ENCODE measurements around the gene C22orf39. TPM values are rescaled to one million over a fixed set of nuclear protein-coding genes. Genes with fewer than 3 reads are reported as not detected.

Gene C22orf39
- total RNA-seq, 2 experiments from 2014 or later: 29.3 to 30.2 TPM

- DNase-seq: no peak
- peaks cover 19% of the 10 kb centered on the region for H3K36me3 Mint-ChIP-seq (ENCODE audit: low read depth)
- no peaks in the 10 kb centered on the region for H3K9me3 Mint-ChIP-seq
- no peak overlapping the region for H3K4me3 Mint-ChIP-seq
- intact Hi-C loops (cut with micrococcal nuclease): no loop called here
- no peaks in the 10 kb centered on the region for H3K27me3 Mint-ChIP-seq (ENCODE audit: low read depth)
- CTCF ChIA-PET: no interaction called here
- no peaks in the 10 kb centered on the region for H3K4me1 Mint-ChIP-seq (ENCODE audit: low read depth)
- no peak overlapping the region for H3K27ac Mint-ChIP-seq
Measured at GRCh38 chr22:19460036-19460435, 12.5 kb upstream of the C22orf39 start.

- CTCF ChIA-PET: no interaction called here
- Mint-ChIP-seq H3K27me3 (ENCODE audit: low read depth) (no peaks in the 10 kb centered on the region), H3K4me3 (no peak overlapping the region), H3K27ac (no peak overlapping the region), H3K36me3 (ENCODE audit: low read depth) (peaks cover 27% of the 10 kb centered on the region), H3K9me3 (no peaks in the 10 kb centered on the region), H3K4me1 (ENCODE audit: low read depth) (no peaks in the 10 kb centered on the region)
- no peak for DNase-seq
- intact Hi-C loops (cut with micrococcal nuclease): no loop called here
Measured at GRCh38 chr22:19457828-19458428, 10.4 kb upstream of the C22orf39 start.

GRCh38 chr22:19456541-19456940 lies 9.0 kb upstream of the C22orf39 start:
- no peaks in the 10 kb centered on the region for H3K4me1 Mint-ChIP-seq (ENCODE audit: low read depth)
- peaks cover 36% of the 10 kb centered on the region for H3K36me3 Mint-ChIP-seq (ENCODE audit: low read depth)
- H3K27me3 Mint-ChIP-seq (ENCODE audit: low read depth): no peaks in the 10 kb centered on the region
- no peak overlapping the region for H3K27ac Mint-ChIP-seq
- no peak for DNase-seq
- no peaks in the 10 kb centered on the region for H3K9me3 Mint-ChIP-seq
- CTCF ChIA-PET: no interaction called here
- no peak overlapping the region for H3K4me3 Mint-ChIP-seq
- intact Hi-C loops (cut with micrococcal nuclease): no loop called here

- DNase-seq: no peak
- H3K9me3 Mint-ChIP-seq: no peaks in the 10 kb centered on the region
- no peaks in the 10 kb centered on the region for H3K27me3 Mint-ChIP-seq (ENCODE audit: low read depth)
- CTCF ChIA-PET: no interaction called here
- H3K27ac Mint-ChIP-seq: peak overlapping the region; percentile 32
- H3K4me3 Mint-ChIP-seq: no peak overlapping the region
- peaks cover 40% of the 10 kb centered on the region for H3K36me3 Mint-ChIP-seq (ENCODE audit: low read depth)
- intact Hi-C loops (cut with micrococcal nuclease): no loop called here
- H3K4me1 Mint-ChIP-seq (ENCODE audit: low read depth): no peaks in the 10 kb centered on the region
Measured at GRCh38 chr22:19455585-19456370, 8.3 kb upstream of the C22orf39 start.

GRCh38 chr22:19455033-19455432 lies 7.5 kb upstream of the C22orf39 start:
- Mint-ChIP-seq H3K27ac (no peak overlapping the region), H3K36me3 (ENCODE audit: low read depth) (peaks cover 39% of the 10 kb centered on the region)

GRCh38 chr22:19454156-19454555 lies 6.6 kb upstream of the C22orf39 start:
- Mint-ChIP-seq H3K4me3 (no peak overlapping the region), H3K9me3 (no peaks in the 10 kb centered on the region), H3K27ac (peak overlapping the region; percentile 44), H3K4me1 (ENCODE audit: low read depth) (peaks cover 6% of the 10 kb centered on the region), H3K36me3 (ENCODE audit: low read depth) (peaks cover 38% of the 10 kb centered on the region), H3K27me3 (ENCODE audit: low read depth) (no peaks in the 10 kb centered on the region)
- intact Hi-C loops (cut with micrococcal nuclease): no loop called here
- no peak for DNase-seq
- CTCF ChIA-PET: no interaction called here

More at GRCh38 chr22:19455033-19455432, 7.5 kb upstream of the C22orf39 start:
- Mint-ChIP-seq H3K9me3 (no peaks in the 10 kb centered on the region), H3K27me3 (ENCODE audit: low read depth) (no peaks in the 10 kb centered on the region), H3K4me1 (ENCODE audit: low read depth) (no peaks in the 10 kb centered on the region), H3K4me3 (no peak overlapping the region)
- CTCF ChIA-PET: no interaction called here
- DNase-seq: no peak
- intact Hi-C loops (cut with micrococcal nuclease): no loop called here

GRCh38 chr22:19453718-19454117 lies 6.2 kb upstream of the C22orf39 start:
- H3K27me3 Mint-ChIP-seq (ENCODE audit: low read depth): no peaks in the 10 kb centered on the region
- peaks cover 39% of the 10 kb centered on the region for H3K36me3 Mint-ChIP-seq (ENCODE audit: low read depth)
- CTCF ChIA-PET: no interaction called here

GRCh38 chr22:19451570-19451969 lies 4.1 kb upstream of the C22orf39 start:
- Mint-ChIP-seq H3K27me3 (ENCODE audit: low read depth) (no peaks in the 10 kb centered on the region), H3K9me3 (no peaks in the 10 kb centered on the region), H3K4me1 (ENCODE audit: low read depth) (peaks cover 20% of the 10 kb centered on the region), H3K36me3 (ENCODE audit: low read depth) (peaks cover 35% of the 10 kb centered on the region), H3K4me3 (no peak overlapping the region), H3K27ac (peak overlapping the region; percentile 6)
- DNase-seq: no peak
- CTCF ChIA-PET: interaction anchor here (0.7 to 1.0 kb wide), 3 partner anchors 29 to 178 kb away, joined by 3 to 4 read pairs (median 3); no protein-coding TSS in a partner anchor
- intact Hi-C loops (cut with micrococcal nuclease): no loop called here

More at GRCh38 chr22:19453718-19454117, 6.2 kb upstream of the C22orf39 start:
- Mint-ChIP-seq H3K27ac (peak overlapping the region; percentile 44), H3K4me1 (ENCODE audit: low read depth) (peaks cover 9% of the 10 kb centered on the region), H3K4me3 (no peak overlapping the region), H3K9me3 (no peaks in the 10 kb centered on the region)
- intact Hi-C loops (cut with micrococcal nuclease): no loop called here
- no peak for DNase-seq

- Mint-ChIP-seq H3K36me3 (ENCODE audit: low read depth) (peaks cover 39% of the 10 kb centered on the region), H3K27ac (peak overlapping the region; percentile 83), H3K9me3 (no peaks in the 10 kb centered on the region), H3K4me3 (no peak overlapping the region), H3K27me3 (ENCODE audit: low read depth) (no peaks in the 10 kb centered on the region), H3K4me1 (ENCODE audit: low read depth) (peaks cover 26% of the 10 kb centered on the region)
- intact Hi-C loops (cut with micrococcal nuclease): no loop called here
- CTCF ChIA-PET: interaction anchor here (0.7 to 1.0 kb wide), 3 partner anchors 28 to 179 kb away, joined by 3 to 4 read pairs (median 3); no protein-coding TSS in a partner anchor
- no peak for DNase-seq
Measured at GRCh38 chr22:19450363-19451175, 3.1 kb upstream of the C22orf39 start.

GRCh38 chr22:19449422-19449767 lies 1.9 kb upstream of the C22orf39 start:
- H3K9me3 Mint-ChIP-seq: no peaks in the 10 kb centered on the region
- no peak for DNase-seq
- H3K36me3 Mint-ChIP-seq (ENCODE audit: low read depth): peaks cover 31% of the 10 kb centered on the region
- no peak overlapping the region for H3K4me3 Mint-ChIP-seq
- CTCF ChIA-PET: no interaction called here
- H3K27me3 Mint-ChIP-seq (ENCODE audit: low read depth): no peaks in the 10 kb centered on the region
- H3K27ac Mint-ChIP-seq: peak overlapping the region; percentile 83
- intact Hi-C loops (cut with micrococcal nuclease): loop anchor here (1.0 to 5.0 kb wide), 4 partner anchors 30 to 340 kb away; partner anchors contain the start of genes CDC45 and UFD1
- peaks cover 35% of the 10 kb centered on the region for H3K4me1 Mint-ChIP-seq (ENCODE audit: low read depth)

- Mint-ChIP-seq H3K27ac (peak overlapping the region; percentile 85), H3K4me3 (peak overlapping the region; percentile 86), H3K9me3 (no peaks in the 10 kb centered on the region), H3K27me3 (ENCODE audit: low read depth) (no peaks in the 10 kb centered on the region), H3K4me1 (ENCODE audit: low read depth) (peaks cover 38% of the 10 kb centered on the region), H3K36me3 (ENCODE audit: low read depth) (peaks cover 26% of the 10 kb centered on the region)
- DNase-seq: peak; percentile 92
- intact Hi-C loops (cut with micrococcal nuclease): loop anchor here (1.0 to 5.0 kb wide), 4 partner anchors 30 to 340 kb away; partner anchors contain the start of genes CDC45 and UFD1
- CTCF ChIA-PET: no interaction called here
Measured at GRCh38 chr22:19448739-19449421, 1.4 kb upstream of the C22orf39 start.
